Inflammatory macrophage treated with lipopolysaccharide for 4 hours (primary cell): ENCODE measurements around the gene ZSCAN23.
A peak's percentile ranks its signal among the peaks of the same experiment; 100 is the strongest.
"Not testable (repeated sequence)": the region's sequence is repeated elsewhere in the genome, so short reads cannot be mapped to it uniquely, and the experiment has no call there.

Experiments
- DNase-seq: peaks from one replicate; pipeline ENCODE4 v3.0.0-alpha.2; 2020

Gene ZSCAN23

DNA sequence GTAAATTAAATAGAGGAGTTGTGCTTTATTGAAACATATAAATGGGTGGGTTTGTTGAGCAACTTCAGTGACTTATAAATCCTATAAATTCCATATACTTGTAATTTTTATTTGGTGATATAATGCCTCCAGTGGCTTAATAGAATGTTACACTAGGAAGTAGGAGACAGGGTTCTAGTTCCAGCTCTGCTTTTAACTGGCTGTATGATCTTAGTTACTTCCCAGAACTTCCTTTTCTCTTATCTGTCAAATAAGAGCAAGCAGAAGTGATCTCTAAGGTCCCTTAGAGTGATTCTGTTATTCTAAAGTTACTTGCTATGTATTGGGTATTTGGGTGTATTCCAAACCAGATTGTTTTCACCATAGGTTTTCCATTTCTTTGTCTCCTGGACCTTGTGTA lies 10.2 kb downstream of the ZSCAN23 start:
- no peak for DNase-seq

GRCh38 chr6:28429781-28430180 lies 13.5 kb downstream of the ZSCAN23 start:
- no peak for DNase-seq

DNA sequence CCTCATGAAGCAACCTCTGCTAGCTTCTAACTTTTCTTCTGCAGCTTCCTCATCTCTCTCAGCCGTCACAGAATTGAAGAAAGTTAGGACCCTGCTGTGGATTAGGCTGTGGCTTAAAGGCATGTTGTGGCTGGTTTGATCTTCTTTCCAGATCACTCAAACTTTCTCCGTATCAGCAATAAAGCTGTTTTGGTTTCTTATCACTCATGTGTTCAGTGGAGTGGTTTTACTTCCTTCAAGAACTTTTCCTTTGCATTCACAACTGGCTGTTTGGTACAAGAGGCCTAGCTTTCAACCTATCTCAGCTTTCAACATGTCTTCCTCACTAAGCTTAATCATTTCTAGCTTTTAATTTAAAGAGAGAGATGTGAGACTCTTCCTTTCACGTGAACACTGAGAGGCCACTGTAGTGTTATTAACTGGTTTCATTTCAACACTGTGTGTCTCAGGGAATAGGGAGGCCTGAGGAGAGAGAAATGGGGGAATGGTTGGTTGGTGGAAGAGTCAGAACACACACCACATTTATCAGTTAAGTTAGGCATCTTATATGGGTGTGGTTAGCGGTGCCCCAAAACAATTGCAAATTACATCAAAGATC lies 17.2 kb downstream of the ZSCAN23 start:
- DNase-seq: no peak

GRCh38 chr6:28424163-28424562 lies 19.1 kb downstream of the ZSCAN23 start:
- no peak for DNase-seq

DNA sequence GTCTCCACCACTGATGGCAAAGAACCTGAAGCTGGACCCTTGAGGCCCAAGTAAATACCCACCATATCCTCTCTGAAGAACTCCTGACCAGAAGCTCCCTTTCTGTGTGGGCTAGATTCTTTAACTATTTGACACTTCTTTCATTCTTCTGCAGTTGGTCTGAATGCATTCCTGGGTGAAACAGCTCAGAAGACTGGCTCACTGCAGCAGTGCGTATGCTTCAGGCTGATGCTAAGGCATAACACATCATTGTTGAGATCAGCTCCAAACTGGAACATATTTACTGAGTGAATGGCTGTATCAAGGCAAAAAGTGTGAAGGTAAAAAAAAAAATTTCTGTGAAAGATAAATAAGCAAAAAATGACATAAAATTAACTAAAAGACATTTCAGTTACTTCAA lies 19.7 kb downstream of the ZSCAN23 start:
- no peak for DNase-seq

DNA sequence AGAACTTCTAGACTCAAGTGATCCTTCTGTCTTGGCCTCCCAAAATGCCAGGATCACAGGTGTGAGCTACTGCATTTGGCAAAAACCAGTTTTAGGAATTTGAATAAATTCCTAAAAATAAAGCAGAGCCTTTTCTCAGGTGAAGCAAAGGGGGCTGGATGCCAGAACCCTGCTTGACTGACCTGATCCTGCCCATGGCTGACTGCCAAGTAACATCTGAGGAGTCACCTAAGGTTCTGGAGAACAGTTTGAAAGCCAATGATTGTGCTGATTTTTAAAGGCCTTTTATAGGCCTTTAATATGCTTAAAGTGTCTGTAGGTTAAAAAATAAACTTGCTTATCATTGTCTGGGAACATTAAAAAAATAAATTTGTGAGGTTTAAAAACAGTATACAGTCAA lies 29.6 kb downstream of the ZSCAN23 start:
- DNase-seq: no peak

DNA sequence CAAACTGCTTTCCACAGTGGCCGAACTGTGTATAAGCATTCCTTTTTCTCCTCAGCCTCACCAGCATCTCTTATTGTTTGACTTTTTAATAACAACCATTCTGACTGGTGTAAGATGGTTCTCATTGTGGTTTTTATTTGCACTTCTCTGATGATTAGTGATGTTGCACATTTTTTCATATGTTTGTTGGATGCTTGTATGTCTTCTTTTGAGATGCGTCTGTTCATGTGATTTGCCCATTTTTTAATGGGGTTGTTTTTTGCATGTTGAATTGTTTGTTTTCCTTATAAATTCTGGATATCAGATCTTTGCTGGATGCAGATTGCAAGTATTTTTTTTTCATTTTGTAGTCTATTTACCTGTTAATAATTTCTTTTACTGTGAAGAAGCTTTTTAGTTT lies 32.5 kb downstream of the ZSCAN23 start:
- no peak for DNase-seq

- DNase-seq: no peak
Measured at GRCh38 chr6:28408076-28408802, 35.1 kb downstream of the ZSCAN23 start.

DNA sequence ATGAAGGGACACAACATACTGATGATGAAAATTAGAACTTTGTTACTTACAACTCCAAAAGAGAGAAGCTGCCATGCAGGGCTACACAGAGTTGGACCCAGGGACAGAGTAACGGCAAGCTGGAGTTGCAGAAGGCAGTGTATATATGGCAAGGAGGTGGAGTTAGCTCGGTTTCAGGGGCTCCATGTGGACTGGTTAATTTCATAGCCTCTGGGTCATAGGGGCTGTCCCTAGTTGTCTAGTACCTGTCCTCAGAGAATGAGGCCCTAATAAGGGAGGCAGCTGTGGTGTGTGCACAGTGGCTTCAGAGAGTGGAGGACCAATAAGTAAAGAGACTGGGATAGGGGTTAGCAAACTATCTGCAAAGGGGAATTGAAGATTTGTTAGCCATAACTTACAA lies 35.9 kb downstream of the ZSCAN23 start:
- DNase-seq: no peak

GRCh38 chr6:28403923-28404322 lies 39.4 kb downstream of the ZSCAN23 start:
- DNase-seq: not testable (repeated sequence)

DNA sequence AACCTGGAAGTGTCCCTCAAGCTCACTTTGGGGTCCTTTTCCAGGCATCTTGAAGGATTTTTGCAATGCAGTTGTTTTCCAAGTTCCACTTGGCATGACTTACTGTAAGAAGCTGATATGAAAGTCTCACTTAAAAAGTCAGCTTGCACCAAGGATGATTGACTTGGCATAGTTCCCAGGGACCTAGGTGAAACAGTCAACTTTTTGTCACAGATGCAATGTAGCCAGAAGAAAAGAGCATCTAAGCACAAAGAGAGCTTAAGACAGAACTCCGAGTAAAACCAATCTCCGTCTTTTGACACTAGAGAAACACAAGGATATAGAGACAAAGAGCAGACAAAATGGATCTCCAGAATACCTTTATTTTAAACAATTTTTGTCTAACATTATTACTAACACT lies 41.1 kb downstream of the ZSCAN23 start:
- DNase-seq: no peak

DNA sequence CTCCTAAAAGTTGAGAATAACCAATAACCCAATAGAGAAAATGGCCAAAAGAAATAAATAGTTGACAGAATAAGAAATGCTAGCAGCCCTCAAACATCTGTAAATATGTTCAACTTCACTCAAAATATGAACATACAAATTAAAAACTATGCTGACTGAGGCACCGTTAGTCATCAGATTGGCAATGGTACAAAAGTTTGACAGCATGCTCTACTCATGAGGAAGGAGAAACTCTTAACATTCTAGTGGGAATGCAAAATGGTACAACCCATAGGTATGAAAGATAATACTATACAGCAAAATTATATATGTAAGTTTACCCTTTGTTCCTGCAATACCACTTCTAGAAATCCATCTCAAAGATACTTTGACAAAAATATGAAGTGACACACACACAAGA lies 42.1 kb downstream of the ZSCAN23 start:
- DNase-seq: no peak

DNA sequence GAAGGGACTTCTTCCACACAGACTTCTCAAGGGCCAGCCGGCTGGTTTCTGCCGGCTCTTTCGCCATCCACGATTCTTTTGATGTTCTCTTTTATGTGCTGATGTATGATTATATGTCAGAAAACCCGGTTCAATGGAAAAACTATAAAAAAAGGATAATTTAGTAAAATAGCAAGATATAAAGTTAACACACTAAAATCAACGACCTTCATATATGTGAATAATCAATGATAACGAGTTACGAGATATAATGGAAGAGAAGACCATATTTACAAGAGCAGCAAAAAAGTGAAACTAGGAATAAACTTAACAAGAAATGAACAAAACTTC lies 43.2 kb downstream of the ZSCAN23 start:
- no peak for DNase-seq

DNA sequence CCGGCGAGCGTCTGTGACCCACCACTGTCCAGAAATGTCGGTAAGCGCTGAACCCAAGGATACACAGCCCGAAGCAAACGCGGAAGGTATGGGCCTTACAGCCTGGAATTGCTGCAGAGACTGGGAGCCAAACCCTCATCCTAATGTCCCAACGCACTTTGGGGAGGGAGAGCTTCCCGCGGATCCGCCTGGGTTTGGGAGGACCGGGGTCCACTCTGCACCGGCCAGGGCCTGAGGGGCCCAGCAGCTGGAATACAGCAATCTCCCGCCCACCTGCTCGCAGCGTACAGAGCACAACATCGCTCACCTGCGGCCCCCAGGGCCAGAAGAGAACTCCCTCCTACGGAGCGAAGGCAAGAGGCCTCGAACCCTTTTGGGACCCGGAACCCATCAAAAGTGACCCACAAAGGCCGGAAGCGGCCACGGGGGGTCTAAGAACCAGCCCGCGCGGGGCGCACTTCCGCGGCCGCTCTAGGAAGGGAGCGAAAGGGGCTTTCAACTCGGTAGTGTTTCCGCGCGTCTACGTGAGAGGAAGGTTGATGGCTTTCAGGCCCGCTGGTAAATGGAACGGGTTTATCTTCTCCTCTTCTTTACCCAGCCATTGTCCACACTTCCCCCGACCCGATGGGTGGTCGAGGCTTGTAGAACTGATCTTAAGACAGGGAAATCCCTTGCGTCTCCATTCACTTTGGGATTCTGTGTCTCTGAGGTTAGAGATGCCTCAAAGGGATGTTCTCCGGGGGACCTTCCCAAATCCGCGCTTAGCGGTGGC lies 43.8 kb downstream of the ZSCAN23 start, which contains the start of gene ZSCAN12:
ZSCAN12 (minus strand) TSS at position 398 of the 772 bp plus-strand sequence. CDS start 1,342 bp downstream, outside the sequence.
- peak; percentile 63 for DNase-seq

GRCh38 chr6:28395918-28396317 lies 47.4 kb downstream of the ZSCAN23 start:
- DNase-seq: no peak

DNA sequence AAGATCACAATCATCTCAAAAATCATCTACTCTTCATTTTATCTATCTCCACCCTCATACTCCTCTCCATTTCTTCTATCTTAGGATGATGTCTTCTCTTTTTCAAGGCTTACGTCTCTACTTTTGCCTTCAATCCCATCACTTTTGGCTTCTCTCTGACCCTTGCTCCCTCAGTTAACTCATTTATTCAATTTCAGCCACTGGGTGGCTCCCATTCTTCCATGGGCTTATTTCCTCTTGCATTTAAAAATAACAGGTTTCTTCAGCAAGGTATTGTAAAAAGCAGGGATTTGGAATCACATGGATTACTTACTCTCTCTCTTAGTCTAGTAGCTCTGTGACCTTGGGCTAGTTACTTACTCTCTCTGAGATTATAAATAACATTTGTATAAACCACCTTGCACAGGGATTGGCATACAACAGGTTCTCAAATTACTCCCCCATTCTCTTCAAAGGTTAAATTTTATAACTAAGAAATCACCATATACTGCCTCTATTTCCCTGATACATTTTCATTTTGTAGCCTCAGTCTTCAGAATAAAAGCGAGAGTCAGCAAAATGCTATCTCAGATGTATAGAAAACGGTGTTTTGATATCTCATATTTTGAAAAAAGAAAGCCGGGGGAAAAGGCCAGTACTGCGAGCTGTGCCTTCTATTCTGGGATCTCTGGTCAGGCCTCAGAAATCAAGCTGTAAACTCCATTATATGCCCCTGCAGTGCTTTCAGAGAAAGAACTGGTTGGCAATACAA lies 49.2 kb downstream of the ZSCAN23 start:
- DNase-seq: no peak

DNA sequence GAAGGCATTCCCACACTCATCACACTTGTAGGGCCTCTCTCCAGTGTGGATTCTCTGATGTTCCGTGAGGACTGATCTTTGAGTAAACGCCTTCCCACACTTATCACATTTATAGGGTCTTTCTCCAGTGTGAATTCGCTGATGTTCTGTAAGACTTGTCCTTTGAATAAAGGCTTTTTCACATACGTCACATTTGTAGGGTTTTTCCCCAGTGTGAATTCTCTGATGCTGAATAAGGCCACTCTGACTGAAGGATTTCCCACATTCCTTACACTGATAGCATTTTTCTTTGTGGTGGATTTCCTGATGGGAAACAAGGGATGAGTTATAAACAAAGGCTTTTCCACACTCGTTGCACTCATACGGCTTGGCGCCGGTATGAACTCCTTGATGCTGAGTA lies 52.6 kb downstream of the ZSCAN23 start:
- no peak for DNase-seq

GRCh38 chr6:28384143-28384533 lies 59.2 kb downstream of the ZSCAN23 start:
- no peak for DNase-seq

- peak; percentile 92 for DNase-seq
Measured at GRCh38 chr6:28383235-28384142, 59.8 kb downstream of the ZSCAN23 start.
